GM18870 (cell line): ENCODE data around the gene GSK3B.
"Not testable (repeated sequence)": the region's sequence is repeated elsewhere in the genome, so short reads cannot be mapped to it uniquely, and the experiment has no call there.

Experiments used
- ATAC-seq: cut with Tn5 transposase; IDR thresholded peaks from one replicate; pipeline ENCODE4 v1.9.1; 2021; ENCODE audit warnings: moderate library complexity; ENCODE audit not compliant: unreplicated experiment

GSK3B gene

DNA sequence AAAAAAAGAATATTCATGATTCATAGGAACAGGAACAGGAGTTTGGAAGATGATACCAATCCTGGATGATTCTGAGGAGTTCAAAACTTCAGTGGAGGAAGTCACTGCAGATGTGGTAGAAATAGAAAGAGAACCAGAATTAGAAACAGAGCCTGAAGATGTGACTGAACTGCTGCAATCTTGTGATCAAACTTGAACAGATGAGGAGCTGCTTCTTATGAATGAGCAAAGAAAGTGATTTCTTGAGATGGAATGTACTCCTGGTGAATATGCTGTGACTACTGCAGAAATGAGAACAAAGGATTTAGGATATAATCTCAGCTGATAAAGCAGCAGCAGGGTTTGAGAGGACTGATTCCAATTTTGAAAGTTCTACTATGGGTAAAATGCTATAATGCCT is 72.7 kb downstream of the GSK3B start:
- no peak for ATAC-seq

DNA sequence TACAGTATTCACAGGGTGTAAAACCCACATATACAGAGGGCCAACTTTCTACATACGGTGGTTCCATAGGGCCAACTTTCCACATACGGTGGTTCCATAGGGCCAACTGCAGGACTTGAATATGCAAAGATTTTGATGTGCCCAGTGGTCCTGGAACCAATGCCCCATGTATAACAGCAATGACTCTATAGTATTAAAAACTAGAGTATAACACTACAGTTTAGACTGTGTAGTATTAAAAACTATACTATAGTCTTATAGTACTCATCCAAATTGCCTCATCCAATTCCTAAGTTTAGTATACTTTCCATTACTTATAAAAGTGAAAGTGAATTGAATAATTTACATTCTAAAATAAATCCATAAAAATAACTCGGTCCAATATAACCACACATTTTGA is 75.9 kb downstream of the GSK3B start:
- ATAC-seq: no peak

DNA sequence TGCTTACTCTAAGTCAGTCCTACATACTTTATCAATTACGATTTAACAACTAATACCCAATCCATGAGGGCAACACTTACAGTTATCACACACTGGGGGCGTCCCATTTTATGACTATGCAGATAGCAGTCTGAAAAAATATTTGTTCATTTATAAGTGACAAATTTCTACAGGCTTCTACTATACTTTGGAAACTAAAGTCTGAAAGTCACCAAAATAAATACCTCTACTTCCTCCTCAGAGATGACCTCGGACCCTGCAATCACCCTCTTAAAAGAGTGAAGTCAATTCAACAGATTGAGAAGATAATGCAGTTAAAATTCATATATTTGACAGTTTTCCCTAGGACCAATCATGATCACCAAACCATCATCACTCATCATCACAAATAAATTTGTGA is 76.6 kb downstream of the GSK3B start:
- ATAC-seq: no peak

DNA sequence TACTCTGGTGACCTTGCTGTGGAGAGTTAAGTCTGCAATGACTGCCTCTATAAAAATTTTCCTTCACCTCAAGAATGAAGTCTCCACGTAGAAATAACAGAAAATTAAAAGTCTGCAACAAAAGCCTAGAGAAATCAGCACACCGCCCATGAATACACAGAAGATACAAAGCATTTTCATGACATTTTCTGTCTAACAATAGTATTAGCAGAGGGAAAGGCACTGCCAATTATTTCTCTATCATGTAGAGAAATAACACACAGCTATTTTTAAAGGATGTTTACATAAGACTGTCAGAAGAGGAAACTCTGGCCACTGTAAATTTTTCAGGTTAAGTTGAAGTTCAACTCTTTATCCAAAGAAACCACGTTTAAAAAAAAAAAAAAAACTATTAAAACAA is 80.8 kb downstream of the GSK3B start:
- no peak for ATAC-seq

DNA sequence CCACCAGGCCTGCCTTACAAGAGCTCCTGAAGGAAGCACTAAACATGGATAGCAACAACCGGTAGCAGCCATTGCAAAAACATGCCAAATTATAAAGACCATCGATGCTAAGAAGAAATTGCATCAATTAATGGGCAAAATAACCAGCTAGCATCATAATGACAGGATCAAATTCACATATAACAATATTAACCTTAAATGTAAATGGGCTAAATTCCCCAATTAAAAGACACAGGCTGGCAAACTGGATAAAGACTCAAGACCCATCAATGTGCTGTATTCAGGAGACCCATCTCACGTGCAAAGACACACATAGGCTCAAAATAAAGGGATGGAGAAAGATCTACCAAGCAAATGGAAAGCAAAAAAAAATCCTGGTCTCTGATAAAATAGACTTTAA is 88.5 kb downstream of the GSK3B start:
- ATAC-seq: not testable (repeated sequence)

DNA sequence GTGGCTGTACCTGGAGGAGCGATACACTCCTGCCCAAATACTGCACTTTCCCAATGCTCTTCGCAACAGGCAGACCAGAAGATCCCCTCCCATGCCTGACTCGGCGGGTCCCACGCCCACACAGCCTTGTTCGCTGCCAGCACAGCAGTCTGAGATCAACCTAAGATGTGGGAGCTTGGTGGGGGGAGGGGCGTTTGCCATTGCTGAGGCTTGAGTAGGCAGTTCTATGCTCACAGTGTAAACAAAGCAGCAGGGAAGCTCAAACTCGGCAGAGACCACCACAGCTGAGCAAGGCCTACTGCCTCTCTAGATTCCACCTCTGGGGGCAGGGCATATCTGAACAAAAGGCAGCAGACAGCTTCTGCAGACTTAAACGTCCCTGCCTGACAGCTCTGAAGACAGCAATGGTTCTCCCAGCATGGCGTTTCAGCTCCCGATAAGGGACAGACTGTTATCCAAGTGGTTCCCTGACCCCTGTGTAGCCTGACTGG is 90.2 kb downstream of the GSK3B start:
- ATAC-seq: not testable (repeated sequence)

DNA sequence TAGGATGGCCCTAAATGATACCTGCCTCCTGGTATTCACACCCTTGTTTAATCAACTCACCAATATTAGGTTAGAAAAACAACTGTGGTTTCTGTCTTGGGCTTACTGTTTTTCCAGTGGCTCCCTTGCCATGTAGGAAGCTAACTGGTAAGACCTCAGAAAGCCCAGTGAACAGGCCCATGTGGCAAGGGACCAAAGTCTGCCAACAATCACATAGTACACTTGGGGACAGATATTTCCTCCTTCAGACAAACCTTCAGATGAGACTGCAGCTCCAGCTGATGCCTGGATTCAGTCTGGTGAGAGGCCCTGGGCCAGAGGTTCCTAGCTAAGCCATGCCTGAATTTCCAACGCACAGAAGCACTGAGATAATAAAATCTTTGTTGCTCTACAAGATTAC is 96.1 kb downstream of the GSK3B start:
- no peak for ATAC-seq

DNA sequence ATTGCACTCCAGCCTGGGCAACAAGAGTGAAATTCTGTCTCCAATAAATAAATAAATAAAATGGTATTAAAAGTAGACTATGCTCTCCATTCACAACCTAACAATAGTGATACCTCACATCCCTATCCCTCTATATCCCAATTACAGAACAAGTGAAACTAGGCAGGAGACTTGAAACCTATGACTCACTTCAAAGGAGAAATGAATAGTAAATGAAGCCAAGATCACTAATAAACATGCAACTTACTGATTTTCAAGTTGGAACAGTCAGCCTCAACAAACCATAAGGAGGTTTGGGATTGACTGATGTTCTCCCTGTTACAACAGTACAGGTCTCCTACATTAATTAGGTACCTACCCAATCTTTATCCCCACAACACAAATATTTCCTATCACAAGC is 103.4 kb downstream of the GSK3B start:
- no peak for ATAC-seq

DNA sequence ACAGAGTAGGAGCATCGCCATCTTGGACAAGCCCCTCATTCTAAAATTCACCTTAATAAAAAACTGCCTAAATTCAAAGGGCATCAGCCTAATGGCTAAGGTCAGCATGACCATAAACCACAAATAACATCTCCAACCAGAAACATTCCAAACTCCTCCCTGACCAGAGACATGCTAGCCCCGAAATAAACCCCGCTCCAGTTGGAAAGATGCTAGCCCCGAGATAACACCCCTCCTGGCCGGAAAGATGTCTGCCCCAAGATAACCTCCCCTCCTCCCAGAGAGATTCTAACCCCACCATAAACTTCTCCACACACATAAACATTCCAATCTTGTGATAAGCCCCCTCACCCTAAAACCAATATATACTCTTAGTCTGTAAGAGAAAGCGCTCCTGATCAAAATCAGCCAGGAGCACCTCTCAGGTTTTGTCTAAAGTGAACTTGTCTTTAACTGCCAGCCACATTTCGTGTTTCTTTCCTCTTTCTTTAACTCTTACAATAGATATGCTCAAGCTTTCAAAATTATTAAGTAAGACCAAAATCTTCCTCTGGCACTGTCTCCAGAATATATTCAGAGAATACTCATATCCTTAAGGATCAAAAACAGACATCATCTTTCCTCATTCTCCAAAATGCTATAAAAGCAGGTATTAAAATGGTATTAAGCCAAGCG is 104.1 kb downstream of the GSK3B start:
- ATAC-seq: no peak

GRCh38 chr3:119986812-119987211 is 107.4 kb downstream of the GSK3B start:
- not testable (repeated sequence) for ATAC-seq

DNA sequence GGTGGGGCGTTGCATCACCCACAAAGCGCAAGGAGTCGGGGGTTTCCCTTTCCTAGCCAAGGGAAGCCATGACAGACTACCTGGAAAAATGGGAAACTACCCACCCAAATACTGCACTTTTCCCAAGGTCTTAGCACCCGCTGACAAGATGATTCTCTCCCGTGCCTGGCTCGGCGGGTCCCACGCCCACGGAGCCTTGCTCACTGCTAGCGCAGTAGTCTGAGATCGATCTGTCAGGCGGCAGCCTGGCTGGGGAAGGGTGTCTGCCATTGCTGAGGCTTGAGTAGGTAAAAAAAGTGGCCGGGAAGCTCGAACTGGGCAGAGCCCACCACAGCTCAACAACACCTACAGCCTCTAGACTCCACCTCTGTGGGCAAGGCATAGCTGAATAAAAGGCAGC is 112.9 kb downstream of the GSK3B start:
- no peak for ATAC-seq

GRCh38 chr3:119978554-119979208 is 115.6 kb downstream of the GSK3B start:
- no peak for ATAC-seq

GRCh38 chr3:119977353-119977752 is 116.9 kb downstream of the GSK3B start:
- no peak for ATAC-seq

GRCh38 chr3:119976214-119976613 is 118.0 kb downstream of the GSK3B start:
- ATAC-seq: no peak

DNA sequence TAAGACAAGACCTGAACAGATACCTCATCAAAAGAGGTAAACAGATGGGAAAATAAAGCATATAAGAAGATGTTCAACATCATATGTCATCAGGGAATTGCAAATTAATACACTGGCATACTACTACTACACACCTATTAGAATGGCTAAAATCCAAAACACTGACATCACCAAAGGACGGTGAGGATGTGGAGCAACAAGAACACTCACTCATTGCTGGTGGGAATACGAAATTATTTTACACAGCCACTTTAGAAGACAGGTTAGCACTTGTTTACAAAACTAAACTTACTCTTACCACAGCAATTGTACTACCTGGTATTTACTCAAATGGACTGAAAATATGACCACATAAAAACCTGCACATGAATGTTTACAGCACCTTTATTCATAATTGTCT is 119.6 kb downstream of the GSK3B start:
- no peak for ATAC-seq

- ATAC-seq: no peak
Observed at GRCh38 chr3:119973018-119973646, 121.1 kb downstream of the GSK3B start.

- ATAC-seq: no peak
Observed at GRCh38 chr3:119969759-119970158, 124.5 kb downstream of the GSK3B start.

GRCh38 chr3:119967353-119968006 is 126.8 kb downstream of the GSK3B start:
- no peak for ATAC-seq

GRCh38 chr3:119965692-119966091 is 128.6 kb downstream of the GSK3B start:
- ATAC-seq: no peak

DNA sequence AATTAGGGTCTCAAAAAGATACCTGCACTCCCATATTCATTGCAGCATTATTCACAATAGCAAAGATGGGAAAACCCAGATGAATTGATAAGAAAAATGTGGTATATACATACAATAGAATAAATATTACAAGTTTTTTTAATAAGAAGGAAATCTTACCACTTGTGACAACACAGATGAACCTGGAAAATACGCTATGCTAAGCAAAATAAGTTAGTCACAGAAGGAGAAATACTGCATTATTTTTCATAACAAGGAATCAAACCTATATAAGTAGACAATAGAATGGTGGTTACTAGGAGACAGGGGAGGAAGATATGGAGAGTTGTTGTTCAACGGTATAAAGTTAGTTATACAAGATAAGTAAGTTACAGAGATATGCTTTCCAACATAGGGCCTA is 130.0 kb downstream of the GSK3B start:
- no peak for ATAC-seq

DNA sequence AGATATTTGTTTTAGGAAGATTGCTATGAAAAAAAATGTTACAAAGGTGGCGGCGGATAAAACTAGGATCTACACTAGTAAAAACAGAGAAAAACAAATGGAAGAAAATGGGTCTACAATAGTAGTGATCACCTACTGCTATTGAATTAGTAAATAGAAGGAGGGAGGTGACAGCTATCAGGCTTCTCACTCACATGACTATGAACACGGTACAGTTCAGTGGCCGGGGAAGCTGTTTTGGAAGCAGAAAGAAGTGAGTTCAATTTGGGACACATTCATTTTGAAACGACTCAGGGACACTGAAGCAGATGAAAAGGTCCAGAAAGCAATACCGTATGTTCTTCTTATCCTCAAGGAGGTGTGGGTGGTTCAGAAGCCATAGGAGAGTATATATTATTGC is 138.3 kb downstream of the GSK3B start:
- no peak for ATAC-seq
